OCI-LY3 (cell line): ENCODE results near the gene CLEC16A.

Source experiments
- CTCF ChIP-seq: fragments of 200-600, 300-600 bp; sonication (generic); IDR thresholded peaks from 2 replicates; pipeline ENCODE4 v1.5.1; 2014; ENCODE audit warnings: antibody characterized with exemption, low read length, low read depth
- EZH2phosphoT487 ChIP-seq: fragments of 200-600 bp; shearing (Covaris generic); IDR thresholded peaks from 2 replicates; pipeline ENCODE4 v1.6.1; 2018; ENCODE audit warnings: antibody characterized with exemption, mixed run types, low read depth

- TF ChIP-seq CTCF, result no peak
- TF ChIP-seq EZH2phosphoT487, result no peak
Measured at GRCh38 chr16:11063448-11064201, 119.3 kb downstream of the CLEC16A start.
